ENCODE measurements around the gene COL5A1.

- no peak for TF ChIP-seq CTCF (conservative IDR thresholded peaks at IDR 0.05)
- TF ChIP-seq ZFX (IDR thresholded peaks at IDR 0.05), result no peak
These were observed 90.1 kb downstream of the COL5A1 start for GRCh38 chr9:134731497-134732391.

All from C4-2B (cell line).